ENCODE measurements around the gene FUT2.

FUT2 gene

DNA sequence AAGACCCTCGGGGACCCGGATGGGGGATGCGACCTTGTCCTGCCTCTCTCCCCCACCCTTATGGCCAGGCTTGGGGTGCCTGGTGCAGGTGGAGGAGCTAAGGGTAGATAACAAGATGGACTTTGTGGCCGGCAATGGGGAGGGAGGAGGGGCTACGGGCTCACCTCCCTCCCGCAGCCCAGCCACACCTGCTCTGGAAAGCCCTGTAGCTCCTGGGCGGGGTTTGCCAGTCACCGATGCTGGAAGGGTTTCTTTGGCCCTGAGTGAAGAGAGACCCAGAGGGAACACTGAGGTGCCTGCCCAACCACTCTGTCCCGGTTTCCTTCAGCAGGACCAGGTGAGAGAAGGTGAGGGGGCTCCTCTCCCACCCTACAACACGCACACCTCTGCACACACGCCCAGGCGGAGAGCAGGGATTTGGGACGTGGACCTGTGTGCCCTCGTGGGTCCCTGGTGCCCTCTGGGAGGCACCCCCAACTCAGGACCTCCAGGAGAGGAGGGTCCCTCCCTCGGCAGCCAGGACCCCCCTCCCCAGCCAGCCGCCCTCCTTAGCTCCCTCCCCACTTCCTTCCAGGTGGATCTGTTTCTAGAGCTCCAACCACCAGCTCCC lies at the start of gene FUT2:
Gene FUT2 (plus strand): TSS at position 229 of the 610 bp plus-strand sequence. CDS start 6,986 bp downstream, outside the sequence.
- DNase-seq (ENCODE audit: low spot score), result no peak
- in situ Hi-C loops (cut with MboI; ENCODE audit: low pct_unique_long_range_greater_than_20kb, low sequenced_read_pairs, unreplicated experiment), result no loop called here
- TF ChIP-seq, protein P1, sequence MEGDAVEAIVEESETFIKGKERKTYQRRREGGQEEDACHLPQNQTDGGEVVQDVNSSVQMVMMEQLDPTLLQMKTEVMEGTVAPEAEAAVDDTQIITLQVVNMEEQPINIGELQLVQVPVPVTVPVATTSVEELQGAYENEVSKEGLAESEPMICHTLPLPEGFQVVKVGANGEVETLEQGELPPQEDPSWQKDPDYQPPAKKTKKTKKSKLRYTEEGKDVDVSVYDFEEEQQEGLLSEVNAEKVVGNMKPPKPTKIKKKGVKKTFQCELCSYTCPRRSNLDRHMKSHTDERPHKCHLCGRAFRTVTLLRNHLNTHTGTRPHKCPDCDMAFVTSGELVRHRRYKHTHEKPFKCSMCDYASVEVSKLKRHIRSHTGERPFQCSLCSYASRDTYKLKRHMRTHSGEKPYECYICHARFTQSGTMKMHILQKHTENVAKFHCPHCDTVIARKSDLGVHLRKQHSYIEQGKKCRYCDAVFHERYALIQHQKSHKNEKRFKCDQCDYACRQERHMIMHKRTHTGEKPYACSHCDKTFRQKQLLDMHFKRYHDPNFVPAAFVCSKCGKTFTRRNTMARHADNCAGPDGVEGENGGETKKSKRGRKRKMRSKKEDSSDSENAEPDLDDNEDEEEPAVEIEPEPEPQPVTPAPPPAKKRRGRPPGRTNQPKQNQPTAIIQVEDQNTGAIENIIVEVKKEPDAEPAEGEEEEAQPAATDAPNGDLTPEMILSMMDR (IDR thresholded peaks at IDR 0.05; ENCODE audit: extremely low read depth, insufficient read depth, missing control alignments), result no peak

DNA sequence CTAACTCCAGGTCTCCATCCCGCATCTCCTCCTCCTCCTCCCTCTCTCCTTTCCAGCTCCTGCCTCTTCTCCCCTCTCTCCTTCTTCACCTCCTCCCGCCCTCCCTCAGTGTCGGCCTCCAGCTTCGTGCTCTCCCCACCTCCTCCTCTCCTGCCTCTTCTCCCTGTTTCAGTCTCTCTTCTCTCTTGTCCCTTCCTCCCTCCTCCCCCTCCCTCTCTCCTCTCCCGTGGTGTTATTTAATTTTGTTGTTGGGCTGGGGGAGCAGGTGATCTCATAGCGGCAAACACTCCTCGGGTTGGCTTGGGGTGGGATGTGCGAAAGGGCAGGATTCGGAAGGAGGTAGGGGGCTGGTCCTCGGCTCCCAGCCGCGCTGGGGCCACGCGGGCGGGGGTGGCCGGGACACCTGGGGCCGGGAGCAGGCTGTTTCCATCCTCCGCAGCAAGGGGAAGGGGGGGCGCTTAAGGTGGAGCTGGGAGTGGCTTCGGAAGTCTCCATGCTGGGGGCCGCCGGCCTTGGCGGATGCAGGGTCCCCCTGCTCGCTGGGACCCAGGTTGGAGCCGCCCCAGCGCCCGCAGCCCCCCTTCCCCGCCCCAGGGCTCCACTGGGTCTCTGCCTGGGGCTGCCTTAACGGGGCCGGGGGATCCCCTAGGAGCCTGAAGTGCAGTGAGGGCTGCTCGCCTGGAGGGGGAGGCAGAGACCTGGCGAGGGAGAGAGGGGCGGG lies 49.6 kb upstream of the FUT2 start, which contains the start of gene CA11:
Gene CA11 (minus strand): TSS at position 187 of the 721 bp plus-strand sequence. CDS start 555 bp downstream, outside the sequence.
- DNase-seq (ENCODE audit: low spot score), result peak; percentile 94
- TF ChIP-seq, protein P1 (IDR thresholded peaks at IDR 0.05; ENCODE audit: extremely low read depth, insufficient read depth, missing control alignments), result peak; percentile 94
- in situ Hi-C loops (cut with MboI; ENCODE audit: low pct_unique_long_range_greater_than_20kb, low sequenced_read_pairs, unreplicated experiment), result loop anchor here (25.0 kb wide), 1 partner anchor 316 kb away; the partner anchor contains the start of genes BAX and FTL

DNA sequence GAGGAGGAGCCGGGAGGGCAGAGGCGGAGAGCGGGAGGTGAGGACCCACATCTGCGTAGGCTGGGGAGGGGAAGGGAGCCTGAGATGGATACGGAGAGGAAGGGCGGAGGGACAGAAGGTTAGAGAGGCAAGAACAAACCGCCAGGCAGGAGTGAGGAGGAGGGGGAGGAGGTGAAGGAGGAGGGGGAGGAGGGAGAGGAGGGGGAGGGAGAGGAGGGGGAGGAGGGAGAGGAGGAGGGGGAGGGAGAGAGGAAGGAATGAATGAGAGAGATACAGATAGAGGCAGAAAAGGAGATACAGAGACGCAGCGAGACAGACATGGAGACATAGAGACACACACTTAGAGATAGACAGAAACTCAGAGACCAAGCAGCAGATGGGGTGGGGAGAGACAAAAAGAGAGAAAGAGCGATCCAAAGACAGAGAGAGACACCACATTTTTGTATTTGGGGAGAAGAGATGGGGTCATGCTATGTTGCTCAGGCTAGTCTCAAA lies 49.0 kb upstream of the FUT2 start:
- in situ Hi-C loops (cut with MboI; ENCODE audit: low pct_unique_long_range_greater_than_20kb, low sequenced_read_pairs, unreplicated experiment), result loop anchor here (25.0 kb wide), 1 partner anchor 316 kb away; the partner anchor contains the start of genes BAX and FTL
- DNase-seq (ENCODE audit: low spot score), result no peak
- TF ChIP-seq, protein P1 (IDR thresholded peaks at IDR 0.05; ENCODE audit: extremely low read depth, insufficient read depth, missing control alignments), result no peak

DNA sequence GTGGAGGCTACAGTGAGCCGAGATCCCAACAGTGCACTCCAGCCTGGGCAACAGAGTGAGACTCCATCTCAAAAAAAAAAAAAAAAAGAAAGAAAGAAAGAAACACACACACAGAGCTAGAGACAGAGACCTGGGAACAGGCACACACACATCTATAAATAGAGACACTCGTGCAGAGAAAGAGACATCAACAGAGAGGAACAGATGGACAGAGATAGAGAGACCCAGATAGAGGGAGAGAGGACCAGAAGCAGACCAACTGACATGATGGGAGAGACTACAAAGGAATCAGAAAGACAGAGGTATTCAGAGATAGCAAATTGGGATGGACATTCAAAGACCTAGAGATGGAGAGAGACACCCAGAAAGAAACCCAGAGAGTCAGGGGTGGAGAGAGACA lies 47.6 kb upstream of the FUT2 start:
- no peak for DNase-seq (ENCODE audit: low spot score)
- TF ChIP-seq, protein P1 (IDR thresholded peaks at IDR 0.05; ENCODE audit: extremely low read depth, insufficient read depth, missing control alignments), result no peak
- in situ Hi-C loops (cut with MboI; ENCODE audit: low pct_unique_long_range_greater_than_20kb, low sequenced_read_pairs, unreplicated experiment), result loop anchor here (25.0 kb wide), 1 partner anchor 314 kb away; the partner anchor contains the start of genes BAX and FTL

GRCh38 chr19:48650974-48651682 lies 44.6 kb upstream of the FUT2 start:
- TF ChIP-seq, protein P1 (IDR thresholded peaks at IDR 0.05; ENCODE audit: extremely low read depth, insufficient read depth, missing control alignments), result no peak
- DNase-seq (ENCODE audit: low spot score), result no peak
- in situ Hi-C loops (cut with MboI; ENCODE audit: low pct_unique_long_range_greater_than_20kb, low sequenced_read_pairs, unreplicated experiment), result no loop called here

DNA sequence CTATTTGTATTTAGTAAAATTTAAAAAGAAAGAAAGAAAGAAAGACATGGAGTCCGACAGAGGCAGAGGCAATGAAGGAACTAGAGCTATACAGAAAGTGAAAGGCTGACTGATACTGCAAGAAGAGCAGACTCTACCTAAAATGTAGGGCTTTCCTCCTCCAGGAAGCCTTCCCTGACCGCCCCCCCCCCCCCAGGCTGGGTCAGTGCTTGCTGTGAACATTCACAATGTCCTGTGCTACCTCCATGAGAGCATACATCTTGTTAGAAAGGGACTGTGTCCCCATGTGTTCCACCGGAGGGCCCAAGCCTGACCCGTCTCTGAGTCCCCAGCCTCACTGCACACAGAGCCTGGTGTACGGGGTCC lies 44.1 kb upstream of the FUT2 start:
- in situ Hi-C loops (cut with MboI; ENCODE audit: low pct_unique_long_range_greater_than_20kb, low sequenced_read_pairs, unreplicated experiment), result no loop called here

More for the DNA sequence above, 44.1 kb upstream of the FUT2 start:
- DNase-seq (ENCODE audit: low spot score), result no peak
- TF ChIP-seq, protein P1 (IDR thresholded peaks at IDR 0.05; ENCODE audit: extremely low read depth, insufficient read depth, missing control alignments), result no peak

Measured in GM13977 (cell line).